Caco-2 (cell line): Measurements from ENCODE around the gene PPIL1. TPM values are rescaled to one million over a fixed set of nuclear protein-coding genes. Genes with fewer than 3 reads are reported as not detected.

Experiments
- BruUV-seq: library from RNA; stranded (reverse); fragments of 400-500 nt; replicated peaks from 2 replicates; lab custom pipeline; 2021; lab: Mats Ljungman, UMichigan
- CTCF ChIA-PET: fragments of 300-600 bp; sonication (Branson Sonifier 250); formaldehyde crosslinking; loops from one replicate; lab custom pipeline; 2022; ENCODE audit warnings: antibody characterized with exemption; lab: Charles Lee
- POLR2A ChIA-PET: fragments of 300-600 bp; sonication (Branson Sonifier 250); formaldehyde crosslinking; loops from one replicate; lab custom pipeline; 2022; ENCODE audit warnings: antibody characterized with exemption; lab: Charles Lee
- DNase-seq, 2 experiments: peaks; one replicate each; pipeline versions ENCODE4 v3.0.0 to v3.0.0-alpha.2; 2020 to 2022
- H3K27me3 ChIP-seq: replicated peaks from 2 replicates; pipeline ENCODE4 v1.6.0; 2011; ENCODE audit warnings: low read length; ENCODE audit not compliant: control insufficient read depth, insufficient read depth
- H3K36me3 ChIP-seq: 2 replicates; pipeline ENCODE4 v1.5.1; 2011; ENCODE audit warnings: low read length; ENCODE audit not compliant: control insufficient read depth, insufficient read depth
- H3K4me1 ChIP-seq: fragments of 250-450 bp; sonication (Bioruptor Pico); 2 replicates; pipeline ENCODE4 v1.5.1; 2020; ENCODE audit warnings: mild to moderate bottlenecking
- H3K4me3 ChIP-seq: 2 replicates; pipeline ENCODE4 v1.5.1; 2011; ENCODE audit warnings: low read depth, mild to moderate bottlenecking, control low read depth, low read length
- H3K9me3 ChIP-seq: fragments of 250-450 bp; sonication (Bioruptor Pico); 2 replicates; pipeline ENCODE4 v1.5.1; 2020; ENCODE audit warnings: mild to moderate bottlenecking, moderate library complexity
- H3K27ac Mint-ChIP-seq: one replicate; pipeline ENCODE4 v1.8.0; 2022; ENCODE audit warnings: mixed read lengths; ENCODE audit not compliant: unreplicated experiment
- H3K27me3 Mint-ChIP-seq: one replicate; pipeline ENCODE4 v1.8.0; 2022; ENCODE audit warnings: mixed read lengths; ENCODE audit not compliant: insufficient read depth, unreplicated experiment
- H3K36me3 Mint-ChIP-seq: one replicate; pipeline ENCODE4 v1.8.0; 2022; ENCODE audit warnings: mild to moderate bottlenecking, mixed read lengths; ENCODE audit not compliant: insufficient read depth, unreplicated experiment
- H3K4me1 Mint-ChIP-seq: one replicate; pipeline ENCODE4 v1.8.0; 2022; ENCODE audit warnings: low read depth, mixed read lengths; ENCODE audit not compliant: unreplicated experiment
- H3K4me3 Mint-ChIP-seq: one replicate; pipeline ENCODE4 v1.8.0; 2022; ENCODE audit warnings: mild to moderate bottlenecking, moderate library complexity, mixed read lengths; ENCODE audit not compliant: unreplicated experiment
- H3K9me3 Mint-ChIP-seq: one replicate; pipeline ENCODE4 v1.8.0; 2022; ENCODE audit warnings: mixed read lengths; ENCODE audit not compliant: unreplicated experiment
- CTCF ChIP-seq, 2 experiments: fragments of 200-600 bp in 1 of 2; IDR thresholded peaks; 1 replicate in 1 of 2; 2 replicates in 1 of 2; pipeline versions ENCODE4 v1.5.1 to v1.8.0; 2011 to 2022; ENCODE audit warnings: antibody characterized with exemption in 1 of 2, control low read depth in 1 of 2, inconsistent platforms in 1 of 2, low read depth in 1 of 2, low read length in 1 of 2, mild to moderate bottlenecking in 1 of 2, moderate library complexity in 1 of 2; ENCODE audit not compliant: insufficient read depth in 1 of 2, severe bottlenecking in 1 of 2, unreplicated experiment in 1 of 2
- intact Hi-C: fragments of 100-400 bp; cut with micrococcal nuclease; formaldehyde crosslinking; loops from one replicate; pipeline ENCODE4 v1.10.0; 2022; ENCODE audit not compliant: unreplicated experiment
- total RNA-seq: library from RNA; stranded (reverse); gene quantifications from 2 replicates; pipeline ENCODE4 v1.2.3, GENCODE V29; 2022

Gene PPIL1
- total RNA-seq, 1 experiment from 2014 or later, result 61.2 TPM

GRCh38 chr6:36886950-36887618, 12.5 kb upstream of the PPIL1 start:
- intact Hi-C loops, result no loop called here
- DNase-seq, result no peak
- no TSS peak for BruUV-seq
- no peaks in the 10 kb centered on the region for H3K9me3 ChIP-seq
- Mint-ChIP-seq H3K27ac (peak overlapping the region; percentile 30), H3K27me3 (no peaks in the 10 kb centered on the region), H3K4me3 (peak overlapping the region; percentile 83), H3K9me3 (no peaks in the 10 kb centered on the region), H3K4me1 (peaks cover 16% of the 10 kb centered on the region), H3K36me3 (no peaks in the 10 kb centered on the region)
- CTCF ChIA-PET, result interaction anchor here (2.3 kb wide), 1 partner anchor 12 kb away, joined by 31 read pairs; the partner anchor contains the start of gene PPIL1
- H3K4me3 ChIP-seq, result peak overlapping the region; percentile 80
- H3K4me1 ChIP-seq, result peaks cover 4% of the 10 kb centered on the region; the same call in 1 of the 2 replicates
- no peaks in the 10 kb centered on the region for H3K36me3 ChIP-seq
- POLR2A ChIA-PET, result no interaction called here
- no peaks in the 10 kb centered on the region for H3K27me3 ChIP-seq
- TF ChIP-seq CTCF (IDR thresholded peaks at IDR 0.05; ENCODE audit: insufficient read depth in 1 of 2, low read depth in 1 of 2, low read length in 1 of 2, severe bottlenecking in 1 of 2, unreplicated experiment in 1 of 2), result no peak

GRCh38 chr6:36885461-36886401, 11.1 kb upstream of the PPIL1 start, which contains the start of gene C6orf89:
C6orf89 (plus strand) TSS chr6:36885952; CDS start chr6:36899445, 13,493 bp downstream.
- POLR2A ChIA-PET, result interaction anchor here (0.7 to 1.5 kb wide), 2 partner anchors 11 to 132 kb away, joined by 4 to 11 read pairs; partner anchors contain the start of gene PPIL1
- H3K9me3 Mint-ChIP-seq, result no peaks in the 10 kb centered on the region
- no peaks in the 10 kb centered on the region for H3K36me3 Mint-ChIP-seq
- H3K4me3 Mint-ChIP-seq, result peak within 1 kb of the TSS; percentile 83
- DNase-seq, result peak; percentile 94 to 97
- H3K4me3 ChIP-seq, result peak within 1 kb of the TSS; percentile 80
- no peaks in the 10 kb centered on the region for H3K9me3 ChIP-seq
- H3K4me1 Mint-ChIP-seq, result peaks cover 16% of the 10 kb centered on the region
- no peaks in the 10 kb centered on the region for H3K27me3 Mint-ChIP-seq
- H3K4me1 ChIP-seq, result peaks cover 4% of the 10 kb centered on the region; the same call in 1 of the 2 replicates
- TF ChIP-seq CTCF (IDR thresholded peaks at IDR 0.05; ENCODE audit: insufficient read depth in 1 of 2, low read depth in 1 of 2, low read length in 1 of 2, severe bottlenecking in 1 of 2, unreplicated experiment in 1 of 2), result peak; percentile 84 to 88
- CTCF ChIA-PET, result interaction anchor here (0.6 to 2.3 kb wide), 7 partner anchors 11 to 336 kb away, joined by 3 to 39 read pairs (median 4); partner anchors contain the start of gene PPIL1
- H3K27me3 ChIP-seq, result no peaks in the 10 kb centered on the region
- peak within 1 kb of the TSS; percentile 80 for H3K27ac Mint-ChIP-seq
- BruUV-seq, result TSS peak; percentile 63
- no peaks in the 10 kb centered on the region for H3K36me3 ChIP-seq
- intact Hi-C loops, result loop anchor here (1.0 to 2.0 kb wide), 5 partner anchors 10 to 325 kb away; partner anchors contain the start of gene MTCH1
